Ammon's horn (tissue), 1 donor: ENCODE measurements around the gene FTSJ3.
A peak's percentile ranks its signal among the peaks of the same experiment; 100 is the strongest.

Source experiments
- DNase-seq: peaks from one replicate; pipeline ENCODE4 v3.0.0-alpha.2; 2016; ENCODE audit warnings: low spot score

The FTSJ3 gene

GRCh38 chr17:63785556-63785955 lies 41.9 kb downstream of the FTSJ3 start:
- no peak for DNase-seq

- DNase-seq = no peak
Observed at GRCh38 chr17:63783522-63783921, 43.9 kb downstream of the FTSJ3 start.

DNA sequence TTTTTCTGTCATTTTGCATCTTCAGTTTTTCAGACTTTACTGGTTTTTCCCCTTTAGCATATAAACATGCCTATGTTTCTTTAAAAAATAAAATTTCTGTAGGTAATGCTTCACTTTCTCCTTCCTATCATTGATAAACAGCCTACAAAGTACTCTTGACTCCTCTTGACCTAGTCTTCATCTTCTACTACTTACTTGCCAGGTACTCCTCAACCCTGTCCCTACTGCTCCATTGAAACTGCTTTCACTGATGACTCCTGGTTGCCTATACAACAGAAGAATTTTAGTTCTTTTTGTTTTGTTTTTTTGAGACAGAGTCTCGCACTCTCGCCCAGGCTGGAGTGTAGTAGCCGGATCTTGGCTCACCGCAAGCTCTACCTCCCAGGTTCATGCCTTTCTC lies 46.5 kb downstream of the FTSJ3 start:
- DNase-seq = no peak

DNA sequence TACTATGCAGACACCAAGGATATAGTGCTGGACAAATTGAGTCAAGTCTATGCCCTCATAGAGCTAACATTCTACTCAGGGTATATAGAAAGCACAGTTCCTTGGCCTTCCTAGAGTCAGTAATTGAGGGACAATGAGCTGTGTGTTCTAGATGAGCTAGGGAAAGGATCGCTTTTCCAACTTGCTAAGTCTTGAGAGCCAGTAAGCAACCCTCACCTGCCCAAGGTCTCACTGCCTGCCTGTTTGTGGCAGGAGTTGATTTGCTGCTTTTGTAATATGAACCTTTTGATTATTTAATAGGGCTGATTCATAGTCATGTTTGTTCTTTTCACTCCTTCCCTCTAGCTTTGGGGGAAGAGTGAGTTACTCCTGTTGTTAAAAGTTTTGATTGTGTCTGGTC lies 47.0 kb downstream of the FTSJ3 start:
- DNase-seq = no peak

GRCh38 chr17:63775420-63775819 lies 52.0 kb downstream of the FTSJ3 start:
- DNase-seq = no peak

DNA sequence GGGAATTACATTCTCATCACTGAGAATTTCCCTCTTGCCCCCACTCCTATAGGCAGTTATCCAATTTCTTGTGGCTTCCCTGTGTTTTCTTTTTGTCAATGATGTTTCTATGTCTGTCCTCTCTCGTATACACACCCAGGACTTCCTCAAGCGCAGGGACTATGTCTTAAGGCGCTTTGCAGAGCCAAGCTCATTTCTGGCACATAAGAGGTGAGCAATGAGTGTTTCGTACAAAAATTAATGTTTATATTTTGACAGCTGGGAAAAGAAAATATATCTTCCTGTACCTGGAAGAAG lies 52.5 kb downstream of the FTSJ3 start:
- DNase-seq = no peak

- DNase-seq = no peak
Observed at GRCh38 chr17:63774141-63774968, 53.1 kb downstream of the FTSJ3 start, which contains the start of gene DDX42. TSS of gene DDX42 (plus strand) at chr17:63774170. CDS start at chr17:63787050, 12,880 bp downstream.

GRCh38 chr17:63773272-63774140 lies 54.0 kb downstream of the FTSJ3 start, which contains the start of gene CCDC47:
TSS of gene CCDC47 (minus strand) at chr17:63773597. CDS start at chr17:63766175, 7,422 bp downstream.
- peak; percentile 99 for DNase-seq

GRCh38 chr17:63772801-63773271 lies 54.6 kb downstream of the FTSJ3 start:
- DNase-seq = peak; percentile 7
